ENCODE data around the gene VTI1A.
"Not testable (repeated sequence)": the region's sequence is repeated elsewhere in the genome, so short reads cannot be mapped to it uniquely, and the experiment has no call there.

Gene VTI1A

DNA sequence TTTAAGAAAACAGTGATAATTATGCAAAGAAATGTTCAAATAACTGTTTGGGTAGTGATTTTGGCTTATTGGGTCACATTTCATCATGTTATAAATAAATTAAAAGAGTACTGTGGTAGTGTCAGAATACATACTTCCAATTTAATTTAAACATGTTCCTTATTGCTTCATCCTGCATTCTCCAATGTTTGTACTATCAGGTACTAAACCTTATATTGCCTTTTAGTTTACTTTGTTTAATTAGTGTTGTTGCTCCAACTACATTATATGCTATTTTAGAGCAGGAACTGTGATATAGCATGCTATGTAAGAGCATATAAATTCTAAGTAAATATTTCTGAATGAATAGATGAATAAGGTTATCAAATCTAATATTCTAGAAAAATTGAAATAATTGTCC, 40.9 kb downstream of the VTI1A start:
- H3K4me1 ChIP-seq (ENCODE audit: insufficient read depth, low read length): peaks cover 4% of the 10 kb centered on the region; the same call in 1 of the 2 replicates
- H3K9me3 ChIP-seq (ENCODE audit: insufficient read depth, low read depth, low read length): no peaks in the 10 kb centered on the region
- no peak overlapping the region for H3K9ac ChIP-seq (ENCODE audit: low read depth, low read length)
- no peaks in the 10 kb centered on the region for H3K27me3 ChIP-seq (ENCODE audit: insufficient read depth, low read length)
- H3K27ac ChIP-seq (ENCODE audit: low read length): no peak overlapping the region
- no peak overlapping the region for H3K4me3 ChIP-seq (ENCODE audit: low read length)
- H3K36me3 ChIP-seq (ENCODE audit: insufficient read depth, low read depth, low read length): no peaks in the 10 kb centered on the region

DNA sequence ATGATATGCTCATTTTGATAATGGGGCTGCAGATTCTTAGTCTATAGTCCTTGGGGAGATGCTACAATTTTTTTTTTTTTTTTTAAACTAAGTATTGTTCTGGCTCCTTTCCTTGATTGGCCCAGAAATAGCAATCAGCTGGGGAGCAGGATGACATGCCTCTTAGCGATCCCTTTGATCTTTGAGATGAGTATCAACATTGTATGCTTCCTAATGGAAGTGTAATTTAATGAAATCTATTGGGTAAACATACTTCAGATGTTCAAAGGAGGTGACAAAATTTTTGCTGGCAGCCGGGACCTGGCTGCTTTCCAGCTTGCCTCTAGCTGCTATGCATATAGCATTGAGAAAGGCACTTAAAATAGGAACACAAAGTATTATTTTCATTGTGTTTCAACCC, 43.5 kb downstream of the VTI1A start:
- no peaks in the 10 kb centered on the region for H3K27me3 ChIP-seq (ENCODE audit: insufficient read depth, low read length)
- no peak overlapping the region for H3K4me3 ChIP-seq (ENCODE audit: low read length)
- H3K9me3 ChIP-seq (ENCODE audit: insufficient read depth, low read depth, low read length): no peaks in the 10 kb centered on the region
- no peaks in the 10 kb centered on the region for H3K36me3 ChIP-seq (ENCODE audit: insufficient read depth, low read depth, low read length)
- H3K4me1 ChIP-seq (ENCODE audit: insufficient read depth, low read length): peaks cover 4% of the 10 kb centered on the region; the same call in 1 of the 2 replicates
- H3K27ac ChIP-seq (ENCODE audit: low read length): no peak overlapping the region
- H3K9ac ChIP-seq (ENCODE audit: low read depth, low read length): no peak overlapping the region

DNA sequence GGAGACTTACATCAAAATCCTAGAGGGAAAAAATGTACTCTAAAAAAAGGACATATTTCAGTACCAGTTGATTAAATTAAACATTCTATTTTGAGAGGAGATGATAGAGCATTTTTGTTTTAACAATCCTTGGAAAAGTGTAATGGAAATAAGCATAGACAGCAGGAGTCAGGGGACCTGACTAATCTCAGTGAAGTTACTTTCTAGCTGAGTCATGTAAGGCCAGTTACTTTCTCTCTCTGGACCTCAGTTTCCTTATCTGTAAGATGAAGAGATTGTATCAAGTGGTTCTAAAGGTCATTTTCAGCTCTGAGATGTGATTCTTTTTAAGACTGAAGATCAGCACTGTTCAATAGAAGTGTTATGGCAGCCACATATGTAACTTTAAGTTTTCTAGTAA, 44.1 kb downstream of the VTI1A start:
- Histone ChIP-seq H3K9me3 (ENCODE audit: insufficient read depth, low read depth, low read length) (no peaks in the 10 kb centered on the region), H3K27ac (ENCODE audit: low read length) (no peak overlapping the region), H3K9ac (ENCODE audit: low read depth, low read length) (no peak overlapping the region), H3K4me1 (ENCODE audit: insufficient read depth, low read length) (peaks cover 4% of the 10 kb centered on the region; the same call in 1 of the 2 replicates), H3K4me3 (ENCODE audit: low read length) (no peak overlapping the region), H3K36me3 (ENCODE audit: insufficient read depth, low read depth, low read length) (no peaks in the 10 kb centered on the region), H3K27me3 (ENCODE audit: insufficient read depth, low read length) (no peaks in the 10 kb centered on the region)

DNA sequence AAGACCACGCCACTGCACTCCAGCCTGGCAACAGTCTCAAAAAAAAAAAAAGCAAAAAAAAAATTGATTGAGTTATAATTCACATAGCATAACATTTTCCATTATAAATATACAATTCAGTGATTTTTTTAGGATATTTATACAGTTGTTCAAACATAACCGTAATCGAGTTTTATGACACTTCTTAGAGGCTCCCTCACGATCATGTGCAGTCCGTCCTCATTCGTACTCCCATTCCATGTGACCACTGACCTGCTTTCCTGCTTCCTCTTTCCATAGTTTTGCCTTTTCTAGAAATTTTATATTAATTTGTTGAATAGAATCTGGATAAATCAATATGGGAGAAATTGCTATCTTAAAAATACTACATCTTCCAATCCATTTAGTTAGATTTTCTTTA, 45.7 kb downstream of the VTI1A start:
- Histone ChIP-seq H3K4me3 (ENCODE audit: low read length) (no peak overlapping the region), H3K9ac (ENCODE audit: low read depth, low read length) (no peak overlapping the region), H3K27ac (ENCODE audit: low read length) (no peak overlapping the region)

DNA sequence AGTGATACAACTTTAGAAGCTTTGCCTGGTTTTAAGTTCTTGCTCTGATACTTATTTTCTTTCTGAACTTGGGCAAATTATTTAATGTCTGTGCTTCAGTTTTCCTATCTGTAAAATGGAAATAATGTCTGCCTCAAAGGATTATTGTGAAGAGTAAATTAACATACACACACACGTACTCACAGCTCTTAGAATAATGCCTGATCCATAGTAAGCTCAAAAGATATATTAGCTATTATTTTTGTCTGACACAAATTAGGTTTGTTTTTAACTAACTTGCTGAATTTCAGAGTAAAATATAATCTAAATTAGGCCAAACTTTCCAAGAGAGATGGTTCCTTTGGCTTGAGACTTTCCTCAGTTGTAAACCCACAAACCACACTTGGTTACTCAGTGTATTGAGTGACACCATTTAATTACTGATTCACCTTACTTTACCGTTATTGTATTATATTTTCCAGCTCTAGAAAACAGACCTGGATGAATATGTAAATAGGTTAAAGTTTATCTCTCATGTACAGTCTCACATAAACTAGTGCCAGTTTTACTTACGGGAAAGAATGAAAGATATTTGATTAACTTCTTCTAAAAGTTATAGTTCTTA, 50.4 kb downstream of the VTI1A start:
- Histone ChIP-seq H3K27me3 (ENCODE audit: insufficient read depth, low read length) (no peaks in the 10 kb centered on the region), H3K4me1 (ENCODE audit: insufficient read depth, low read length) (no peaks in the 10 kb centered on the region), H3K4me3 (ENCODE audit: low read length) (no peak overlapping the region), H3K9me3 (ENCODE audit: insufficient read depth, low read depth, low read length) (no peaks in the 10 kb centered on the region), H3K9ac (ENCODE audit: low read depth, low read length) (no peak overlapping the region), H3K27ac (ENCODE audit: low read length) (no peak overlapping the region), H3K36me3 (ENCODE audit: insufficient read depth, low read depth, low read length) (no peaks in the 10 kb centered on the region)

More for the DNA sequence above, 45.7 kb downstream of the VTI1A start:
- H3K27me3 ChIP-seq (ENCODE audit: insufficient read depth, low read length): no peaks in the 10 kb centered on the region
- no peaks in the 10 kb centered on the region for H3K9me3 ChIP-seq (ENCODE audit: insufficient read depth, low read depth, low read length)
- H3K4me1 ChIP-seq (ENCODE audit: insufficient read depth, low read length): peaks cover 4% of the 10 kb centered on the region; the same call in 1 of the 2 replicates
- H3K36me3 ChIP-seq (ENCODE audit: insufficient read depth, low read depth, low read length): no peaks in the 10 kb centered on the region

DNA sequence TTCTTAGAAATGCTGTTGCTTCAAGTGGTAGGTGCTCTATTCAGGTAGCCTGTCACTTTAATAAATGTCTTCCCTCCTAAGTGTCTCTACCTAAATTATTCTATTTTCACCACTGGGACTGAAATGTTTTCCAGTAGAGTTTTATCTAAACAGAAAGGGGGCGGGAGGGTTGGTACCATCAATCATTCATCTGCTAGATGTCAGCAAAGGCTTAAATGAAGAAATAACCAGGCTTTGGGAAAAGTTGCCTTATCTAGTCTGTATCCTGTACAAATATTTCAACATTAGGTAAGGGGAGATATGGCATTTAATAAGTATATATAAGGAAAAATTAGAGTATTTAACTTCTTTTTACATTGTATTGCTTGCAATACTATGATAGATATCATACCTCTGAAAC, 51.8 kb downstream of the VTI1A start:
- Histone ChIP-seq H3K27me3 (ENCODE audit: insufficient read depth, low read length) (no peaks in the 10 kb centered on the region), H3K9ac (ENCODE audit: low read depth, low read length) (no peak overlapping the region), H3K4me3 (ENCODE audit: low read length) (no peak overlapping the region), H3K4me1 (ENCODE audit: insufficient read depth, low read length) (no peaks in the 10 kb centered on the region), H3K27ac (ENCODE audit: low read length) (no peak overlapping the region), H3K36me3 (ENCODE audit: insufficient read depth, low read depth, low read length) (no peaks in the 10 kb centered on the region), H3K9me3 (ENCODE audit: insufficient read depth, low read depth, low read length) (no peaks in the 10 kb centered on the region)

DNA sequence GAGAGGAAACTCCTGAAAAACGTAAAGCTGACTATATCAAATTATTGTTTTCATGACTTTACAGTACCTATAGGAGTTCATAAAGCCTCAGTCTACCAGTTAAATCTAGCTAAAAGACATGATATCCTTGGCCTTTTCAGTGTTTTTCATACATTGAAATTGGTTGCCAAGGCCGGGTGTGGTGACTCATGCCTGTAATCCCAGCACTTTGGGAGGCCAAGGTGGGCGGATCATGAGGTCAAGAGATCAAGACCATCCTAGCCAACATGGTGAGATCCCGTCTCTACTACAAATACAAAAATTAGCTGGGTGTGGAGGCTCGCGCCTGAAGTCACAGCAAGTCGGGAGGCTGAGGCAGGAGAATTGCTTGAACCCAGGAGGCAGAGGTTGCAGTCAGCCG, 53.0 kb downstream of the VTI1A start:
- H3K4me1 ChIP-seq (ENCODE audit: insufficient read depth, low read length); H3K27me3 ChIP-seq (ENCODE audit: insufficient read depth, low read length); H3K9me3 ChIP-seq (ENCODE audit: insufficient read depth, low read depth, low read length); H3K4me3 ChIP-seq (ENCODE audit: low read length); H3K9ac ChIP-seq (ENCODE audit: low read depth, low read length); H3K36me3 ChIP-seq (ENCODE audit: insufficient read depth, low read depth, low read length); H3K27ac ChIP-seq (ENCODE audit: low read length): not testable (repeated sequence)

DNA sequence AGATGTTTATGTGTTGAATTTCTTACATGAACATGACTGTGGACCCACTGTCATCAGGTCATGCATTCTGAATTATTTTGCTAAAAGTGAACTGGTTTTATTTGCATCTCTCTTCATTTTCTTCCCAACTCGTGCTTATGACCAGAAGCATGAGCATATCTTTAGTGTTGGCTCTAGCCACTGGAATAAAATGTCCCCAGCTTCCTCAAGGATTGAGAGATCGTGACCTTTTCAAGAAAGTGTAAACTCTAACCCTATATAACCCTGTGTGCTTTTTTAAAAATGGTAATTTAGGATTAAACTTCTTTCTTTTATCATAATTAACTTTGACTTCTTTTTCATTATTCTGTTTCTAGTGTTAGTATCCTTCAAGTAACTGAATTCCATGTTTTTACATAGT, 55.5 kb downstream of the VTI1A start:
- no peaks in the 10 kb centered on the region for H3K9me3 ChIP-seq (ENCODE audit: insufficient read depth, low read depth, low read length)
- H3K4me1 ChIP-seq (ENCODE audit: insufficient read depth, low read length): no peaks in the 10 kb centered on the region
- no peaks in the 10 kb centered on the region for H3K36me3 ChIP-seq (ENCODE audit: insufficient read depth, low read depth, low read length)
- H3K9ac ChIP-seq (ENCODE audit: low read depth, low read length): no peak overlapping the region
- H3K27me3 ChIP-seq (ENCODE audit: insufficient read depth, low read length): no peaks in the 10 kb centered on the region
- H3K27ac ChIP-seq (ENCODE audit: low read length): no peak overlapping the region
- no peak overlapping the region for H3K4me3 ChIP-seq (ENCODE audit: low read length)

DNA sequence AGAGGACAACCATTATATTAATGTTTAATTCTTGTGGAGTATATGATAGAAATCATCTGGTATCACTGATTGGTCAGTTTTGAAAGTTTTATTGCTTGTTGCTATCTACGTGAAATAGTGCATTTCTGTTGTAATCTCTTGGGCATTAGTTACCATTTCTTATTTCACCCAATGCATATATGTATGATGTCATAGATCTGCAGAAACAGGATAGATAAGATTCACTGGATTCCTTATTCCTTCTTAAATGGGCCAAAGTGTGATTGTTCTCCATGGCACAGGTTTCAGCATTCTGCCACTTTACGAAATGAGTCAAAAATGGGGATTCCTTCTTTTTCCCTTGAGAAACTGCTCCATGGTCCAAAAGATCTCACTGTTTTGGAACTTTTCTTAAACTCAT, 56.6 kb downstream of the VTI1A start:
- Histone ChIP-seq H3K36me3 (ENCODE audit: insufficient read depth, low read depth, low read length) (no peaks in the 10 kb centered on the region), H3K27ac (ENCODE audit: low read length) (no peak overlapping the region), H3K4me1 (ENCODE audit: insufficient read depth, low read length) (no peaks in the 10 kb centered on the region), H3K9me3 (ENCODE audit: insufficient read depth, low read depth, low read length) (no peaks in the 10 kb centered on the region), H3K4me3 (ENCODE audit: low read length) (no peak overlapping the region), H3K27me3 (ENCODE audit: insufficient read depth, low read length) (no peaks in the 10 kb centered on the region), H3K9ac (ENCODE audit: low read depth, low read length) (no peak overlapping the region)

DNA sequence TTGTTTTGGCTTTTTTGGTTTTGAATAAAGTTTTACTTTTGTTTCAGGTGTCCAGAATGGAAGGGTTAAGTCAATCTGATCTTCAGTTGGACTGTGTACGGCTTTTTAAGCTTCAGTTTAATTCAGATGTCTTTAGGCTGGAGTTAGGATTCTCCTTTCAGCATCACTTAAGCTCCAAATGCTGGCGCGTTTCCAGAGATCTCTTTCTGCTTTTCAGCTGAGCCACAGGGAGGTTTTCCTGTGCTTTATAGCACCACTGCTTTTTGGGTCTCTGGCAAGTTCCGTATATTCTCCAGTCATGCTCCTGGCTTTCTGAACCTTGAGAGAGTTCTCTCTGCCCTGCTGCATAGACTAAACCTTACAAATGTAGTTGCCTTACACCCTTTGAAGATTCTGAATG, 60.0 kb downstream of the VTI1A start:
- Histone ChIP-seq H3K4me3 (ENCODE audit: low read length) (no peak overlapping the region), H3K36me3 (ENCODE audit: insufficient read depth, low read depth, low read length) (no peaks in the 10 kb centered on the region), H3K27me3 (ENCODE audit: insufficient read depth, low read length) (no peaks in the 10 kb centered on the region), H3K4me1 (ENCODE audit: insufficient read depth, low read length) (no peaks in the 10 kb centered on the region), H3K9ac (ENCODE audit: low read depth, low read length) (no peak overlapping the region), H3K9me3 (ENCODE audit: insufficient read depth, low read depth, low read length) (no peaks in the 10 kb centered on the region), H3K27ac (ENCODE audit: low read length) (no peak overlapping the region)

DNA sequence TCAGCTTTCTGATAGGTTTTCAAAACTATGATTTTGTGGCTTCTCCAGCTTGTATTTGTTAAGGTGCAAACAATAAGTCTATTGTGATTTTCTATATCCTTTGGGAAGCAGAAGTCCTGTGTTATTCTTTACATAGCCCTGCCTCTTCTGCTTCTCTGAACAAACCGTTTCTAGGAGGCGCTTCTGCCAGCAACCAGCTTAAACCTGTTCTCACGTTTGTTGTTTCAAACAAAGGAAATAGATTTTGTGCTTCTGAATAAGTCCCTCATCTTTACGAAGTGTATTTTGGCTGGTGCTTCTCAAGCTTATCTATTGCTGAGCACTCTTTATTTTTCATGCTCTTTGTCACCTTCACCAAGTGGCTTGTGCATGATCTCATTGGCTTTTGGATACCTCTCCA, 61.0 kb downstream of the VTI1A start:
- Histone ChIP-seq H3K27me3 (ENCODE audit: insufficient read depth, low read length) (no peaks in the 10 kb centered on the region), H3K4me3 (ENCODE audit: low read length) (no peak overlapping the region), H3K9me3 (ENCODE audit: insufficient read depth, low read depth, low read length) (no peaks in the 10 kb centered on the region), H3K36me3 (ENCODE audit: insufficient read depth, low read depth, low read length) (no peaks in the 10 kb centered on the region), H3K4me1 (ENCODE audit: insufficient read depth, low read length) (no peaks in the 10 kb centered on the region), H3K27ac (ENCODE audit: low read length) (no peak overlapping the region), H3K9ac (ENCODE audit: low read depth, low read length) (no peak overlapping the region)

DNA sequence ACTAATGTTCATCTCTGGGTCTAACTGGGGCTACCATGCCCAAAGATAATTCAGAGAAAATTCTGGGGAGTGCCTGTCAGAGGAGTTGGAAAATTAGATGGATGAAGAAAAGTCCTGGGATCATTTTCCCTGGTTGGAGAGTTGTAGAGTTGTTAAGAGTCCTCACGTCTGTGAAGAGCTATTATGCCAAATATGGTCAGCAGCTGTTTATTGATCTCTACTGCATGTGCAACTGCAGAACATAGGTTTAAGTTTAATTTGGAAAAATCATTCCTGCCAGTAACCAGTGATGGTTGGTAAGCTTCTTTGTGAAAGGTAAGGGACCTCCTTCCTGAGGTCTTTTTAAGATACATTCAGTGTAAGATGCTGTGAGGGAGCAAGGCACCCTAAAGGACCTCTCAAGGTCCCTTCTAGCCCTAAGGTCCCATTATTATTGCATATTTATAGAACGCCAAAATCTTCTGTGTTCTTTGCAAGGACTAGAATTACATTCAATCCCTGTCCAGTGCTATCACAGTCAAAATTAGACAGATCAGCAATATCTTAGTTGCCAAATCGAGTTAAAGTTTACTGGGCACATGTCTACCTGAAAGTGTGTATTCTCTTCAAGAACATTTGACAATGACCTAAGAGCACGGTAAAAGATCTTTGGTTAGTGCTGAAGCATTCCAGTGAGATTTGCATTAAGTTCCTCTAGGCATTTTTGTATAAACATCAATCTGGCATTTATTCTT, 62.7 kb downstream of the VTI1A start:
- Histone ChIP-seq H3K36me3 (ENCODE audit: insufficient read depth, low read depth, low read length) (no peaks in the 10 kb centered on the region), H3K27ac (ENCODE audit: low read length) (no peak overlapping the region), H3K9me3 (ENCODE audit: insufficient read depth, low read depth, low read length) (no peaks in the 10 kb centered on the region), H3K9ac (ENCODE audit: low read depth, low read length) (no peak overlapping the region), H3K4me3 (ENCODE audit: low read length) (no peak overlapping the region), H3K27me3 (ENCODE audit: insufficient read depth, low read length) (no peaks in the 10 kb centered on the region), H3K4me1 (ENCODE audit: insufficient read depth, low read length) (no peaks in the 10 kb centered on the region)

All from iPS-20b (cell line).